ENCODE measurements around the gene CDKN2A. TPM values are rescaled to one million over a fixed set of nuclear protein-coding genes. Genes with fewer than 3 reads are reported as not detected.

Gene CDKN2A
- total RNA-seq, 1 experiment from 2014 or later = 0.35 TPM

- Histone ChIP-seq H3K23ac (ENCODE audit: insufficient read length, low read depth, low read length) (no peak overlapping the region), H2BK5ac (ENCODE audit: insufficient read length, low read length) (no peak overlapping the region), H2AK5ac (ENCODE audit: insufficient read length, low read length) (no peak overlapping the region), H3K9me3 (ENCODE audit: control insufficient read depth, low read depth, low read length) (no peaks in the 10 kb centered on the region), H2BK12ac (ENCODE audit: insufficient read length, low read depth, low read length) (no peak overlapping the region), H2BK120ac (ENCODE audit: low read depth, low read length, poor library complexity, severe bottlenecking) (no peak overlapping the region), H3K9ac (ENCODE audit: extremely low read depth, insufficient read length, low read length) (no peak overlapping the region), H3K14ac (ENCODE audit: insufficient read depth, low read length) (no peak overlapping the region), H3K79me2 (ENCODE audit: insufficient read depth, low read length) (no peaks in the 10 kb centered on the region), H4K8ac (replicated peaks; ENCODE audit: insufficient read length, low read depth, low read length) (no peak overlapping the region), H4K91ac (ENCODE audit: insufficient read length, low read depth, low read length) (no peak overlapping the region), H3K79me1 (ENCODE audit: insufficient read depth, low read depth, low read length, poor library complexity, severe bottlenecking) (no peaks in the 10 kb centered on the region), H3K4me1 (ENCODE audit: insufficient read depth, low read length) (no peaks in the 10 kb centered on the region; the same call in 1 of the 2 replicates), H2BK15ac (ENCODE audit: low read depth, low read length) (no peak overlapping the region), H3K56ac (ENCODE audit: insufficient read length, low read depth, low read length) (no peak overlapping the region), H3K4me2 (ENCODE audit: insufficient read depth, insufficient read length, low read length) (no peak overlapping the region), H3T11ph (ENCODE audit: low read length) (no peak overlapping the region), H3K4ac (ENCODE audit: low read depth, low read length) (no peak overlapping the region), H2BK20ac (ENCODE audit: low read depth, low read length, poor library complexity, severe bottlenecking) (no peak overlapping the region), H4K5ac (ENCODE audit: insufficient read length, low read depth, low read length) (no peak overlapping the region), H3K27me3 (ENCODE audit: insufficient read depth, low read length) (no peaks in the 10 kb centered on the region), H3K27ac (ENCODE audit: insufficient read length, low read depth, low read length) (no peak overlapping the region), H3K23me2 (ENCODE audit: insufficient read length, low read depth, low read length, poor library complexity, severe bottlenecking) (no peaks in the 10 kb centered on the region), H3K18ac (ENCODE audit: insufficient read length, low read depth, low read length) (no peak overlapping the region), H4K20me1 (ENCODE audit: control insufficient read depth, insufficient read depth, insufficient read length) (no peaks in the 10 kb centered on the region), H2AFZ (ENCODE audit: low read length) (no peak overlapping the region)
- Mint-ChIP-seq H3K4me3 (no peak overlapping the region), H3K36me3 (ENCODE audit: insufficient read depth in 1 of 3, low read depth in 3 of 3) (peaks cover 10 to 14% (median 13%) of the 10 kb centered on the region in 3 experiments; a peak in 6 of 7 replicates), H3K4me1 (peaks cover 8 to 13% of the 10 kb centered on the region in 2 experiments), H3K27ac (no peak overlapping the region), H3K9me3 (no peaks in the 10 kb centered on the region; a peak in 3 of 5 replicates), H3K27me3 (ENCODE audit: low read depth) (peaks cover 1% of the 10 kb centered on the region; the same call in 1 of the 2 replicates)
- TF ChIP-seq CTCF (conservative IDR thresholded peaks at IDR 0.05) = no peak
- no peak for DNase-seq
Observed at GRCh38 chr9:21927752-21928151, 66.4 kb downstream of the CDKN2A start.

Measured in H9 (cell line).